ENCODE data around the gene UBE2M.

DNA sequence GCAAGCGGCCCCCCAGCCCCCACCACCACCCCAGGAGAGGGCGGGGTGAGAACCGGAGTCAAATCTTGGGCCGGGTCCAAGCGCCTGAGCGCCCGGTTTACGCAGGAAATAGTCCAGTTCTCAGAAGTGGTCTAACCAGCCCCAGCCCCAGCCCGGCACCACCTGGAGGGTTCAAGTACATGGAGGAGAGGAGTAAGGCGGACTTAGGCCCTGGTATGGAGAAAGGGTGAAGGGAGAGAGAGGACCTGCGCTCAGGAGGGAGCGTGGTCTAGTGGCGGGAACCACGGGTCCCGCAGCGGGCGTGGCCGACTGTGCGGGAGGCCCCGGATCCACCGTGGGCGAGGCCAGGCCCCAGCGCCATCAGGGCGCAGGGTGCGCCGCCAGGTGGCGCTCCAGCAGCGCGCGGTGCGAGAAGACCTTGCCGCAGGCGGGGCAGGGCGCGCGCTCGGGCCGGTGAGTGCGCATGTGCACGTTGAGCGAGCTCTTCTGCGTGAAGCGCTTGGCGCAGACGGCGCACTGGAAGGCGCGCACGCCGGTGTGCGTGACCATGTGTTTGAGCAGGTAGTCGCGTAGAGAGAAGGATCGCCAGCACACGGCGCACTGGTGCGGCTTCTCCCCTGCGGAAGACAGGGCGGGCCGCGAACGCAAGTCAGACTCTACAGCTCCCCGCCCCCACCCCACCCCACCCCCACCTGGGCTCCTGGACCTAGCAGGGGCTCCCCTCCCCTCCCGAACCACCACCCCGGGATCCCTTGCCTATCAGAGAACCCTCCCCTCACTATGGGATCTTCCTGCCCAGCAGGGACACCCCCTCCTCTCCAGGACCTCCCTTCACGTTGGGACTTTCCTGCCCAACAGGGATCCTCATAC is 44.5 kb downstream of the UBE2M start:
- TF ChIP-seq EZH2 (IDR thresholded peaks at IDR 0.05; ENCODE audit: borderline replicate concordance, low read depth, low read length, poor library complexity, severe bottlenecking), result no peak
- TF ChIP-seq, protein P1, sequence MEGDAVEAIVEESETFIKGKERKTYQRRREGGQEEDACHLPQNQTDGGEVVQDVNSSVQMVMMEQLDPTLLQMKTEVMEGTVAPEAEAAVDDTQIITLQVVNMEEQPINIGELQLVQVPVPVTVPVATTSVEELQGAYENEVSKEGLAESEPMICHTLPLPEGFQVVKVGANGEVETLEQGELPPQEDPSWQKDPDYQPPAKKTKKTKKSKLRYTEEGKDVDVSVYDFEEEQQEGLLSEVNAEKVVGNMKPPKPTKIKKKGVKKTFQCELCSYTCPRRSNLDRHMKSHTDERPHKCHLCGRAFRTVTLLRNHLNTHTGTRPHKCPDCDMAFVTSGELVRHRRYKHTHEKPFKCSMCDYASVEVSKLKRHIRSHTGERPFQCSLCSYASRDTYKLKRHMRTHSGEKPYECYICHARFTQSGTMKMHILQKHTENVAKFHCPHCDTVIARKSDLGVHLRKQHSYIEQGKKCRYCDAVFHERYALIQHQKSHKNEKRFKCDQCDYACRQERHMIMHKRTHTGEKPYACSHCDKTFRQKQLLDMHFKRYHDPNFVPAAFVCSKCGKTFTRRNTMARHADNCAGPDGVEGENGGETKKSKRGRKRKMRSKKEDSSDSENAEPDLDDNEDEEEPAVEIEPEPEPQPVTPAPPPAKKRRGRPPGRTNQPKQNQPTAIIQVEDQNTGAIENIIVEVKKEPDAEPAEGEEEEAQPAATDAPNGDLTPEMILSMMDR (conservative IDR thresholded peaks at IDR 0.05; ENCODE audit: low read depth, low read length), result peak; percentile 87
